OCI-LY1 (cell line): ENCODE measurements around the gene SDK2.

ENCODE experiments used
- H2AFZ ChIP-seq: fragments of 200-600 bp; sonication (generic), shearing (Covaris generic); 2 replicates; pipeline ENCODE4 v1.6.0; 2014; ENCODE audit warnings: antibody characterized with exemption, mild to moderate bottlenecking, low read length
- H3F3A ChIP-seq: fragments of 200-600 bp; sonication (generic), shearing (Covaris generic); 2 replicates; pipeline ENCODE4 v1.6.0; 2014; ENCODE audit warnings: mild to moderate bottlenecking, antibody characterized with exemption, low read length, moderate library complexity; ENCODE audit not compliant: insufficient read depth
- H3K27ac ChIP-seq: fragments of 200-600 bp; sonication (generic); 2 replicates; pipeline ENCODE4 v1.5.1; 2014; ENCODE audit warnings: low read length, mixed run types, mild to moderate bottlenecking, low read depth; ENCODE audit not compliant: poor library complexity, severe bottlenecking
- H3K27me3 ChIP-seq: fragments of 200-600 bp; sonication (generic); 2 replicates; pipeline ENCODE4 v1.6.0; 2014; ENCODE audit warnings: antibody characterized with exemption, mild to moderate bottlenecking, low read length, moderate library complexity; ENCODE audit not compliant: insufficient read depth
- H3K36me3 ChIP-seq: fragments of 200-600 bp; sonication (generic); 2 replicates; pipeline ENCODE4 v1.6.1; 2014; ENCODE audit warnings: mild to moderate bottlenecking, antibody characterized with exemption, low read length, moderate library complexity, mixed read lengths; ENCODE audit not compliant: insufficient read depth
- H3K4me1 ChIP-seq: fragments of 200-600 bp; sonication (generic); 2 replicates; pipeline ENCODE4 v1.5.1; 2014; ENCODE audit warnings: mild to moderate bottlenecking, low read length, moderate library complexity; ENCODE audit not compliant: insufficient read depth, severe bottlenecking
- H3K4me2 ChIP-seq: fragments of 200-600 bp; sonication (generic), shearing (Covaris generic); 2 replicates; pipeline ENCODE4 v1.6.1; 2014; ENCODE audit warnings: low read length
- H3K4me3 ChIP-seq: fragments of 200-600 bp; sonication (generic); 2 replicates; pipeline ENCODE4 v1.5.1; 2014; ENCODE audit warnings: low read length, low read depth, mild to moderate bottlenecking, mixed read lengths; ENCODE audit not compliant: poor library complexity, severe bottlenecking
- H3K79me2 ChIP-seq: fragments of 200-600 bp; shearing (Covaris generic); 2 replicates; pipeline ENCODE4 v1.6.1; 2016; ENCODE audit warnings: mixed run types, low read length, mixed read lengths; ENCODE audit not compliant: insufficient read depth
- H3K9ac ChIP-seq: fragments of 200-600 bp; sonication (generic), shearing (Covaris generic); 2 replicates; pipeline ENCODE4 v1.6.1; 2014; ENCODE audit warnings: mild to moderate bottlenecking, low read length, mixed read lengths
- H3K9me2 ChIP-seq: fragments of 200-600 bp; sonication (generic), shearing (Covaris generic); 2 replicates; pipeline ENCODE4 v1.6.1; 2014; ENCODE audit warnings: low read depth, mild to moderate bottlenecking, low read length, mixed read lengths
- H3K9me3 ChIP-seq: fragments of 200-600 bp; shearing (Covaris generic); 2 replicates; pipeline ENCODE4 v1.6.1; 2014; ENCODE audit warnings: low read length, mixed read lengths
- H4K20me1 ChIP-seq: fragments of 200-600 bp; sonication (generic), shearing (Covaris generic); 2 replicates; pipeline ENCODE4 v1.6.0; 2016; ENCODE audit warnings: mild to moderate bottlenecking, low read length; ENCODE audit not compliant: insufficient read depth
- CTCF ChIP-seq: fragments of 200-600 bp; sonication (generic), shearing (Covaris generic); IDR thresholded peaks from 2 replicates; pipeline ENCODE4 v1.5.1; 2017; ENCODE audit warnings: mild to moderate bottlenecking, antibody characterized with exemption, low read length, moderate library complexity, mixed read lengths
- EZH2 ChIP-seq: fragments of 200-600 bp; sonication (generic), shearing (Covaris generic); IDR thresholded peaks from 2 replicates; pipeline ENCODE4 v1.8.0; 2017; ENCODE audit warnings: borderline replicate concordance, mixed run types, mild to moderate bottlenecking, antibody characterized with exemption, low read length, moderate library complexity, mixed read lengths

SDK2 gene

GRCh38 chr17:73657473-73658116, 13.3 kb upstream of the SDK2 start:
- no peak overlapping the region for H3K27ac ChIP-seq
- no peaks in the 10 kb centered on the region for H3F3A ChIP-seq
- peak; percentile 45 for TF ChIP-seq CTCF
- TF ChIP-seq EZH2 = no peak
- no peaks in the 10 kb centered on the region; the same call in 1 of the 2 replicates for H3K36me3 ChIP-seq
- no peak overlapping the region for H2AFZ ChIP-seq
- no peak overlapping the region for H3K4me3 ChIP-seq
- H3K9me2 ChIP-seq = no peaks in the 10 kb centered on the region
- H3K9me3 ChIP-seq = peaks cover 4% of the 10 kb centered on the region; the same call in 1 of the 2 replicates
- no peaks in the 10 kb centered on the region for H4K20me1 ChIP-seq
- H3K27me3 ChIP-seq = no peaks in the 10 kb centered on the region; the same call in 1 of the 2 replicates
- no peaks in the 10 kb centered on the region for H3K4me1 ChIP-seq
- H3K79me2 ChIP-seq = no peaks in the 10 kb centered on the region
- H3K4me2 ChIP-seq = no peak overlapping the region
- no peak overlapping the region for H3K9ac ChIP-seq

DNA sequence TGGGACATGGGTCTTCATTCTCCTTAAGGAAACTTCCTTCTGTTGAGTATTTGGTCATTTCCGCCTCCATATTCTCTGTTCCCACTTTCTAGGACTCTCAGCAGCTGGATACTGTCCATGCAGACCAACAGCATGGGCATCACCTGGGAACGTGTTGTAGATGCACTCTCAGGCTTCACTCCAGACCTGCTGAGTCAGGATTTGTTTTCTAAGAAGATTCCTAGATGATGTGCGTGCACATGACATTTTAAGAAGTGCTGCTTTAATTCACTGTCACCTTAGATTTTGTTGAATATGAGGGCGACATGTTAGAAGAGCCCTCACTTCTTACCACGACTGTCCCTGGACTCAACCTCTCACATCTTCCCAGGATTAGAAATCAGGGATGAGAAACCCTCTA, 10.0 kb upstream of the SDK2 start:
- Histone ChIP-seq H3K9ac (no peak overlapping the region), H3K4me1 (no peaks in the 10 kb centered on the region), H3K4me3 (no peak overlapping the region), H3K9me2 (no peaks in the 10 kb centered on the region), H3K9me3 (peaks cover 4% of the 10 kb centered on the region; the same call in 1 of the 2 replicates), H3K27ac (no peak overlapping the region), H3F3A (no peaks in the 10 kb centered on the region), H3K36me3 (no peaks in the 10 kb centered on the region; the same call in 1 of the 2 replicates), H4K20me1 (no peaks in the 10 kb centered on the region), H3K27me3 (no peaks in the 10 kb centered on the region; the same call in 1 of the 2 replicates), H2AFZ (no peak overlapping the region), H3K4me2 (no peak overlapping the region), H3K79me2 (no peaks in the 10 kb centered on the region)
- TF ChIP-seq CTCF (no peak), EZH2 (no peak)

- Histone ChIP-seq H3K4me2 (no peak overlapping the region), H3F3A (no peaks in the 10 kb centered on the region), H3K27me3 (no peaks in the 10 kb centered on the region; the same call in 1 of the 2 replicates), H3K9ac (no peak overlapping the region), H4K20me1 (no peaks in the 10 kb centered on the region), H3K36me3 (no peaks in the 10 kb centered on the region; the same call in 1 of the 2 replicates), H3K4me1 (no peaks in the 10 kb centered on the region), H3K79me2 (no peaks in the 10 kb centered on the region), H3K9me2 (no peaks in the 10 kb centered on the region), H2AFZ (no peak overlapping the region), H3K9me3 (peaks cover 4% of the 10 kb centered on the region; the same call in 1 of the 2 replicates), H3K4me3 (no peak overlapping the region), H3K27ac (no peak overlapping the region)
- TF ChIP-seq EZH2 = no peak
- TF ChIP-seq CTCF = no peak
Measured at GRCh38 chr17:73653810-73654209, 9.6 kb upstream of the SDK2 start.
